ENCODE data around the gene SPSB2. TPM values are rescaled to one million over a fixed set of nuclear protein-coding genes. Genes with fewer than 3 reads are reported as not detected.
"Not testable (repeated sequence)": the region's sequence is repeated elsewhere in the genome, so short reads cannot be mapped to it uniquely, and the experiment has no call there.

Gene SPSB2
- total RNA-seq, 1 experiment from 2014 or later = 20.2 TPM

DNA sequence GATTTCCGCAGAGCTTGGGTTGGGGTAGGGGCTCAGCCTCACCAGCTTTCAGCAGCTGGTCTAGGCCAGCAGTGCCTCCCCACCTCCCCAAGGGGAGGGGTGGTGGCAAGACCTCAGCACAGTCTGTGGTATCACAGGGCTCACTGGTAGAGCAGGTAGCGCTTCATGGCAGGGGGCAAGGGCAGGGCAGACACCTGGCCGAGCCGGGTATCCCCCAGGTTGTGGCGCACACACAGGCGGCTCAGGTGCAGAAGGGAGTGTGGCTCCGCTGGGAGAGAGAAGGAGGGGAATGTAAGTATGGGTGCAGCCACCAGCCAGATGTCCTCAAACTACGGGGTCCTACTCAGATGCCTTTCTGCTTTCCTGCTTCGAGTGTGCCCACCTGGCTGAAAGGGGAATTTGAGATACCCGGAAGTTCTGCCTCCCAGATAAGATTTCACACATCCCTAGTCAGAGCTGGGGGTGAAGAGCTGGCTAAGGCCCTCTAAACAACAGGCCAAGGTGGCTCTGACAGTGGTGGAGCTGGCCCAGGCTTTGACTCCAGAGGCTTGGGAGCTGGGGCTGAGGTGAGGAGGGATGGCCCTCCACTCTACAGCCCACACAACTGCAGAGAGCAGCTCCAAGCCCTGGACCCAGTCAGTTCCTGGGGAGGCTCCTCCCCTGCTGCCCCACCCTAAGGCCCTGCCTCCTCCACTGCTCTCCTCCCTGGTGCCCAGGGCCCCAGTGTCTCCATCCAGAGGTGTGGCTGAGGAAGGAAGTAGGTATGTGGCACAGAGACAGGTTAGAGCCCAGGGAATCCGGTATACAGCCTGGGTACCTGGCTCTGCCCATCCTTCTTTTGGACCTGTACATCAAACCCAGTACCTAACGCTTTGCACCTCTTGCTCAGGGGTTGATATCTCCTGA lies 1.8 kb downstream of the SPSB2 start:
- peak; percentile 82 for DNase-seq (ENCODE audit: low spot score)

GRCh38 chr12:6870304-6870703 lies 2.8 kb downstream of the SPSB2 start:
- not testable (repeated sequence) for DNase-seq (ENCODE audit: low spot score)

DNA sequence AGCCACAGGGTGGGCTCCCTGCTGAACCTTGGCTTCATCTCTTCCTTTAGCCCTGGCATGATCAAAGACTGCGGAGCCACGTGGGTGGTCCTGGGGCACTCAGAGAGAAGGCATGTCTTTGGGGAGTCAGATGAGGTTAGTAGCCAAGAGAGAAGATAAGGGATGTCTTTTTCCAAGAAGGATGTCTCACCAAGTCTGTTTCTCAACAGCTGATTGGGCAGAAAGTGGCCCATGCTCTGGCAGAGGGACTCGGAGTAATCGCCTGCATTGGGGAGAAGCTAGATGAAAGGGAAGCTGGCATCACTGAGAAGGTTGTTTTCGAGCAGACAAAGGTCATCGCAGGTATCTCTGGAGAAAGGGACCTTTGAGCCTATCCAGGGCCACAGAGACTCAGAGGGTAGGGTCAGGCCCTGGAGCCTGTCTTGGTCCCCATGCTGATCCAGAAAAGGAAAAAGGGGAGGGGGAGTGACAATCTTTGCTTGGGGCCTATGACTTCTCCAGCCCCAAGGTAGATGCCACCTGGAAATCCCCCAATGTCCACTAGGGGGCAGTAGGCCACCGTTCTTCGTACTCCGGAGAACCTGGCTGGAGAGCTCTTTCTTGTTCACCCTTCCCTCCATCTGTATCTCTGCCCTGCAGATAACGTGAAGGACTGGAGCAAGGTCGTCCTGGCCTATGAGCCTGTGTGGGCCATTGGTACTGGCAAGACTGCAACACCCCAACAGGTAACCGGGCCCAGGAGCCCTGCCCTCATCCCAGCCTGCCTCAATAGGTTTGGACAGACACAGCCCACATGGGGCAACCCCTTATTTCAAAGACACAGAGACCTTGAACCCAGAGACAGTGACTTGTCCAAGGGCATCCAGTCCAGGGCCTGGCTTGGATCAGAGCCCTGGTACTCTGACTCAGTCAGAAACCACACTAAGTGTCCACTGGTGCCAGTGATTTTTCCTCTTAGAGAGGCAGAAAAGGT lies 3.8 kb downstream of the SPSB2 start:
- peak; percentile 91 for DNase-seq (ENCODE audit: low spot score)

GRCh38 chr12:6868211-6869048 lies 4.7 kb downstream of the SPSB2 start:
- DNase-seq (ENCODE audit: low spot score) = peak; percentile 30

DNA sequence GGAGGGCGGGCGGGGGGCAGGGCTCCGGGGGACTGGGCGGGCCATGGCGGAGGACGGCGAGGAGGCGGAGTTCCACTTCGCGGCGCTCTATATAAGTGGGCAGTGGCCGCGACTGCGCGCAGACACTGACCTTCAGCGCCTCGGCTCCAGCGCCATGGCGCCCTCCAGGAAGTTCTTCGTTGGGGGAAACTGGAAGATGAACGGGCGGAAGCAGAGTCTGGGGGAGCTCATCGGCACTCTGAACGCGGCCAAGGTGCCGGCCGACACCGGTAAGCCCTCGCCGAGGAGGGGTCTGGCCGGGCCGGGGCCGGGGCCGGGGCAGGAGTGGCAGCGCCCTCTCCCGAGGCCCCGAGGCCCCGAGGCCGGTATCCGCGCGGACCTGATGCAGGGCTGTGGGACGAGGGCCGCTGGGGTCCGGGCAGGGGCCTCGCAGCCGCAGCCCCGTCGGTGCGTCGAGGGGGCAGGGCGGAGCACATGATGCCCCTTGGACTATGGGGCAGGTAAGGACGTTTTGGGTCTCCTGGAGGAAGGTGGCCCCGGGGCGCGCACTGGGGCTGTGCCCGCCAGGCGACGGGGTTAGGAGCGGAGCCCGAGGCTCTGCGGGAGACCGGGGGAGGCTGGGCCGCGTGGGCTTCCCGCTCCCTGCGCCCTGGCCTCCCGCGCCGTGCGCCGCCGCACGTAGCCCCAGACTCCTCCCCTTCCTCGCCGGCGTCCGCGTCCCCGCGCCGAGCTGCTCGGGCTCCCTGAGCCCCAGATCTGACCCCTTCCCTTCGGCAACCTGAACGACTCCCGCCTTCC lies 5.5 kb downstream of the SPSB2 start, which contains the start of gene TPI1:
Gene TPI1, plus strand, starts transcription at position 119 of the 798 bp plus-strand sequence. Its CDS starts 36 bp downstream, at position 155.
- DNase-seq (ENCODE audit: low spot score) = peak; percentile 77

- DNase-seq (ENCODE audit: low spot score) = no peak
Observed at GRCh38 chr12:6866920-6867412, 6.1 kb downstream of the SPSB2 start.

DNA sequence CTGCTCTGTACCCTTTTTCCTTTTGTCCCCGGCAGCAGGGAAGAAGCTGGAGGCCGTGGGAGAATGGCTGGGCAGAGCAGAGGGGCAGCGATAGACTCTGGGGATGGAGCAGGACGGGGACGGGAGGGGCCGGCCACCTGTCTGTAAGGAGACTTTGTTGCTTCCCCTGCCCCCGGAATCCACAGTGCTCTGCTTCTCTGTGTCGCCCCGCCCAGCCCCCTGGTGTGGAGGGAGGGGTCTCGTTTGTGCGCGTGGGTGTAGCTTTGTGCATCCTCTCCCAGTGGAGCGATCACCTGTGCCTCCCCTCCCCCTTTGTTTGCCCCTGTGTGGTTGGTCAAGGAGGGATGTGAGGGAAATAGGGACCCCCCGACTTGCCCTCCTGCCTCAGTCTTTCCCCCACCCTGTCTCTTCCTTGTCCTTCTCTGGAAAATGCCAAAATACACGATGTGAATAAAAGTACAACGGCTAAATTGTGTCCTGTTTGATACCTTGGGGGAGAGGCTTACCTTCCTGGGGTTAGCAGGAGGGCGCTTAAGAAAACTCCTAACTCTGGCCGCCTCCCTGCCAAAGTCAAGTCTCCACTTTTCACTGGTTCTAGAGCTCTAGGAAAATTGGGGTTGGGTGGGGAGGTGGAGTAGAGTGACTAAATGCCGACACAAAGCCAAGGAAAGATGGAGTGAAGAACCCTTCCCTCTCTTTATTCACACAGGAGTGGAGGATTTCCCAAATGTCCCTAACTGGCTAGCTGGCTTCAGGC lies 6.8 kb downstream of the SPSB2 start:
- DNase-seq (ENCODE audit: low spot score) = no peak

GRCh38 chr12:6865307-6865706 lies 7.8 kb downstream of the SPSB2 start:
- not testable (repeated sequence) for DNase-seq (ENCODE audit: low spot score)

DNA sequence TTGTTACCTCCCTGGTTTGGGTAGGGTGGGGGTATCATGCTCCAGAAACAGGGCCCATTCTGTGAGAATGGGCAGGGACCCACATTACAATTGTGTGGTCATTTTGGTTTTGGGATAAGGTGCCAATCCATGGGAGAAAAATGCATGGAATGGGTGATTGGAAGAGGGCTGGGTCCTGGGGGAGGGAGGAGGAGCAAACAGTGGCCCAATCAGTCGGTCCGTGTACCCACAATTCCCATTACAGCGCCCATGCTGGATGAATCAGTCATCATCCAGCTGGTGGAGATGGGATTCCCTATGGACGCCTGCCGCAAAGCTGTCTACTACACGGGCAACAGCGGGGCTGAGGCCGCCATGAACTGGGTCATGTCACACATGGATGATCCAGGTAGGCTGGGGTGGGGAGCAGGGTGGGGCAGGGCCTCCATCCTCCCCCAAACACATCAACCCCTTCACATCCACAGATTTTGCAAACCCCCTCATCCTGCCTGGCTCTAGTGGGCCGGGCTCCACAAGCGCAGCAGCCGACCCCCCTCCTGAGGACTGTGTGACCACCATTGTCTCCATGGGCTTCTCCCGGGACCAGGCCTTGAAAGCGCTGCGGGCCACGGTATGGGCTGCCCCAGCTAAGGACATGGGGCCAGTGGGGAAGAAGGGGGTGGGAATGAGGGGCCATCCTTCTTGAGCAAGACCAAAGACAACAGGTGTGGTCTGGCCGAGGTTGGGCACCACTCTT lies 9.3 kb downstream of the SPSB2 start:
- no peak for DNase-seq (ENCODE audit: low spot score)

DNA sequence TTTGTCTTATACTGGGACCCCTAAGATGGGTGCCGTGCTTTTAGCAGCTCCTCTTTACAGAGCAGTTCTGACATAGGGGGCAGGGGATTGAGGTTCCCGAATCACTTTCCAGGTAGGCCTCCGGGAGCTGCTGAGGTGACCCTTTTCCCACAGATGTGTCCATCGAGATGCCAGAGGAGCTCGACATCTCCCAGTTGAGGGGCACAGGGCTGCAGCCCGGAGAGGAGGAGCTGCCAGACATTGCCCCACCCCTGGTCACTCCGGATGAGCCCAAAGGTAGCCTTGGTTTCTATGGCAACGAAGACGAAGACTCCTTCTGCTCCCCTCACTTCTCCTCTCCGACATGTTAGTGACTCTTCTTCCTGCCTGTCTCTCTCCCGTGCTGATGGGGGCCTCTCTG lies 10.1 kb downstream of the SPSB2 start:
- DNase-seq (ENCODE audit: low spot score) = no peak

- DNase-seq (ENCODE audit: low spot score) = no peak
Observed at GRCh38 chr12:6861391-6861790, 11.7 kb downstream of the SPSB2 start.

- no peak for DNase-seq (ENCODE audit: low spot score)
Observed at GRCh38 chr12:6860942-6861341, 12.2 kb downstream of the SPSB2 start.

GRCh38 chr12:6860116-6860515 lies 13.0 kb downstream of the SPSB2 start:
- DNase-seq (ENCODE audit: low spot score) = no peak

- no peak for DNase-seq (ENCODE audit: low spot score)
Observed at GRCh38 chr12:6858799-6859198, 14.3 kb downstream of the SPSB2 start.

DNA sequence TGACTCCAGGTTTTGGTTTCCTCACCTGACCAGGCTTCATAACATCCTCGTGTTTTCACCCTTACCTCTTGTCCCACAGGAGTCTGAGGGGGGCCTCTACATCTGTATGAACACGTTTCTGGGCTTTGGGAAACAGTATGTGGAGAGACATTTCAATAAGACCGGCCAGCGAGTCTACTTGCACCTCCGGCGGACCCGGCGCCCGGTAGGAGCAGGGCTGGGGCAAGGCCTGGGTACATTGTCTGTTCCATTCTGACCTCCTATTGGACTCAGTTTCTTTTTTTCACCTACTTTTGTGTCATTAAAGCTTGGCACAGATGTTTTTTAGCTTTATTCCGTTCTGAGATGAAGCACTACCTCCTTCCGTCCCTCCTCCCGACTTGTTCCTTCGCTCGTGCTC lies 17.8 kb downstream of the SPSB2 start:
- no peak for DNase-seq (ENCODE audit: low spot score)

DNA sequence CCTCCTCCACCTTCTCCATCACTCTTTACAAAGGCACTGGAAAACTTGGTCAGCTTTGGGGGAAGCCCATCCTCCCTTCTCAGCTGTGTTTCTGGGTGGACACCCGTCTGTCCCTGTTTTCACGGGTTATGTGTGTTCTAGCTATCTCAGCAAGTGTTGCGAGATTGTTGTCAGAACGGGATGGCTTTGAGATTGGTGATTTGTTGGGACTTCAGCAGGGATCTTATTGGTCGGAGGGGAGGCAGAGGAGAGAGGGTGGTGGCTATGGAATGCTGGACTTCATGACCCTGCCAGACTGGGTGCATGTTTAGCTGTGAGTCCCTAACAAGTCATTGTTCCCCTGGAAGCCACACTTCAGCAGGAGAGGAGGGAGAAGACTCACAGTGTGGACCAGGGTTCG lies 19.1 kb downstream of the SPSB2 start:
- DNase-seq (ENCODE audit: low spot score) = no peak

DNA sequence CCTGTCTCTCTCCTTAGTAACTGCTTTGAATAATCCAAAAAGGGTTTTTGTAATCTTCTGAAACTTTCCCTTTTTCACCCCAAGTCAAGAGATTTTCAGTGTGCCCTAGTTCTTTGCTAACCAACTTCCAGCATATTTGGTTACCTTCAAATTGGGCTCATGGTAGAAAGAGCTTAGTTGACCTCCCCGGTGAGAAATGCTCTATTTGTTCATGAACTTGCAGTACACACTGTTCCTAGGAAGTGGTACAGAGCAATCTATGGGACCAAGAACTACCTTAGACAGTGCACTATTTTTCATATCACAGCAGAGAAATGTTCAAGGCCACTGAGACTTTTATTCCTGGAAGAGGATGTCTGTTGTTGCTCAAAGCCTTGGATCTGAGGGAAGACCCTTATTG lies 19.5 kb downstream of the SPSB2 start:
- DNase-seq (ENCODE audit: low spot score) = no peak

DNA sequence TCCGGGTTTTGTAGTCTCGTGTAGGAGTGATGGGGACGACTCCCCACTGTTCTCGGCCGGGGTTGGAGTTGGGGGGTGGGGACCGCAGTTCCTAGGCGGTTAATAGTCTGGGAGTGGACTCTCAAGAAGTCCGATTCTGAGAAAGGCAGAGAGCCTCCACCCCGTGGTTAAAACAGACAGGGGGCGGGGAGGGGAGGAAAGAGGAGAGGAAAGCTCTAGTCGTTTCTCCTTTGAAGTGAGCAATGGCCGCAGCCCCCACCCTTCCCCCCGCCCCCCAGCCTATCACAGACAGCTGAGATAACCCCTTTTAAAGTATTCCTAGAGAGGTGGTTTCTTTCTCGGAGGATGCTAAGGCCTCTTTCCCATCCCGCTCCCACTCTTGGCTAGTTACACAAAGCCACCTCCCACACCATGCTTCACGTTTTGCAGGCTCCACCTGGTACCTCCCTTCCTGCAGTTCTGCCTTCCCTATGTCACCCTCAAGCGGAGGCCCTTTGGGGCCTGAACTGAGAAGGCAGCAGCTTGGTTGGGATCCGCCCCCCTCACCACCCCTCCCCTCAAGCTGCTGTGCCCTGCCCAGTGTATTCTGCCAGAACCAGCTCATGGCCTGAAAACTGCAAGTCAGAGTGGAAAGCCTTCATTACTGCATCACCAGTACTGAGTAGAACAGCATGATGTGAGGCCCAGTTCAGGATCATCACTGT lies 20.3 kb downstream of the SPSB2 start:
- DNase-seq (ENCODE audit: low spot score) = peak; percentile 50

Measured in HT-29 (cell line).